GM12878 (cell line): ENCODE results near the gene ATP5ME. TPM values are rescaled to one million over a fixed set of nuclear protein-coding genes. Genes with fewer than 3 reads are reported as not detected.

Experiments
- ATAC-seq: fragments of 200-7000 bp; cut with Tn5 transposase; 3 replicates; pipeline ENCODE4 v1.9.1; 2020; ENCODE audit warnings: mild to moderate bottlenecking, moderate library complexity
- BruUV-seq: library from RNA; stranded (reverse); fragments of 400-500 nt; replicated peaks from 2 replicates; lab custom pipeline; 2021; lab: Mats Ljungman, UMichigan
- CTCF ChIA-PET: fragments of 300-600 bp; sonication (Branson Sonifier 250); formaldehyde crosslinking; extraction: SDS; loops from one replicate; lab custom pipeline; 2021; ENCODE audit warnings: inconsistent platforms; lab: Yijun Ruan, JAX
- POLR2A ChIA-PET: fragments of 350-600 bp; formaldehyde crosslinking; extraction: SDS; loops from one replicate; lab custom pipeline; 2021; ENCODE audit warnings: inconsistent platforms; lab: Charles Lee
- RAD21 ChIA-PET: fragments of 300-600 bp; sonication (Branson Sonifier 250); formaldehyde crosslinking; loops from one replicate; lab custom pipeline; 2023; ENCODE audit warnings: antibody characterized with exemption; ENCODE audit not compliant: unreplicated experiment; lab: Charles Lee
- SMC1A ChIA-PET: fragments of 300-600 bp; sonication (Branson Sonifier 250); formaldehyde crosslinking; loops from one replicate; lab custom pipeline; 2023; ENCODE audit not compliant: unreplicated experiment, uncharacterized antibody; lab: Charles Lee
- DNase-seq: peaks from one replicate; pipeline ENCODE4 v3.0.0-alpha.2; 2011; ENCODE audit warnings: low read depth, low spot score
- FAIRE-seq: peaks from 3 replicates; lab custom pipeline; 2011; peaks lifted over from hg19 to GRCh38; lab: Jason Lieb, UNC
- H2AFZ ChIP-seq: 2 replicates; pipeline ENCODE4 v1.6.0; 2011; ENCODE audit warnings: low read depth, low read length, control low read depth; ENCODE audit not compliant: control insufficient read depth
- H3K27ac ChIP-seq: 2 replicates; pipeline ENCODE4 v1.5.1; 2011; ENCODE audit warnings: control low read depth; ENCODE audit not compliant: control insufficient read depth, insufficient read depth
- H3K27me3 ChIP-seq, 2 experiments: replicated peaks in 1 of 2; 2 replicates each; pipeline versions ENCODE4 v1.6.0 to v1.6.1; 2011; ENCODE audit warnings: low read length in 1 of 2; ENCODE audit not compliant: control insufficient read depth in 2 of 2, insufficient read depth in 2 of 2
- H3K36me3 ChIP-seq, 2 experiments: 2 replicates each; pipeline ENCODE4 v1.5.1; 2011; ENCODE audit warnings: low read length in 1 of 2; ENCODE audit not compliant: control insufficient read depth in 2 of 2, insufficient read depth in 2 of 2
- H3K4me1 ChIP-seq: 2 replicates; pipeline ENCODE4 v1.6.1; 2011; ENCODE audit warnings: mild to moderate bottlenecking, low read length, moderate library complexity, mixed read lengths; ENCODE audit not compliant: control insufficient read depth, insufficient read depth
- H3K4me2 ChIP-seq: 2 replicates; pipeline ENCODE4 v1.6.0; 2011; ENCODE audit warnings: control low read depth; ENCODE audit not compliant: control insufficient read depth, insufficient read depth
- H3K4me3 ChIP-seq: fragments of 200-600 bp; sonication (generic); 2 replicates; pipeline ENCODE4 v1.5.1; 2016
- H3K79me2 ChIP-seq: 2 replicates; pipeline ENCODE4 v1.6.0; 2011; ENCODE audit warnings: low read length; ENCODE audit not compliant: control insufficient read depth, insufficient read depth
- H3K9ac ChIP-seq: 2 replicates; pipeline ENCODE4 v1.8.0; 2011; ENCODE audit warnings: low read length, control low read depth, mixed read lengths; ENCODE audit not compliant: control insufficient read depth, insufficient read depth
- H3K9me3 ChIP-seq: replicated peaks from 3 replicates; pipeline ENCODE4 v1.5.1; 2011; ENCODE audit warnings: mild to moderate bottlenecking, low read length; ENCODE audit not compliant: control insufficient read depth, insufficient read depth
- H4K20me1 ChIP-seq: 2 replicates; pipeline ENCODE4 v1.6.0; 2011; ENCODE audit not compliant: control insufficient read depth, insufficient read depth
- ASH2L ChIP-seq: fragments of 300-600, 200-600 bp; sonication (generic); IDR thresholded peaks from 2 replicates; pipeline ENCODE4 v1.6.1; 2017; ENCODE audit warnings: low read depth, mild to moderate bottlenecking, borderline replicate concordance
- FOS ChIP-seq: IDR thresholded peaks from 3 replicates; pipeline ENCODE4 v1.6.1; 2011; ENCODE audit warnings: borderline replicate concordance; ENCODE audit not compliant: insufficient read length; ENCODE audit errors: extremely low read depth
- IKZF1 ChIP-seq: fragments of 450-650 bp; conservative IDR thresholded peaks from 2 replicates; pipeline ENCODE4 v1.6.1; 2017; ENCODE audit warnings: antibody characterized with exemption, mild to moderate bottlenecking
- NFIC ChIP-seq: IDR thresholded peaks from 2 replicates; pipeline ENCODE4 v1.6.1; 2012; ENCODE audit warnings: low read depth, mild to moderate bottlenecking, inconsistent platforms, low read length, moderate library complexity
- POLR2A ChIP-seq: IDR thresholded peaks from 2 replicates; pipeline ENCODE4 v1.6.1; 2011; ENCODE audit warnings: low read depth, mild to moderate bottlenecking, low read length
- RAD21 ChIP-seq: IDR thresholded peaks from 2 replicates; pipeline ENCODE4 v1.6.1; 2011; ENCODE audit warnings: mild to moderate bottlenecking, low read depth, low read length, moderate library complexity; ENCODE audit not compliant: insufficient read depth
- RAD51 ChIP-seq: fragments of 450-650 bp; IDR thresholded peaks from 2 replicates; pipeline ENCODE4 v1.6.1; 2016; ENCODE audit warnings: moderate library complexity, mild to moderate bottlenecking, inconsistent platforms
- SREBF2 ChIP-seq: IDR thresholded peaks from 2 replicates; pipeline ENCODE4 v1.6.1; 2012; ENCODE audit warnings: mild to moderate bottlenecking, low read length
- ZNF207 ChIP-seq: fragments of 450-650 bp; IDR thresholded peaks from 2 replicates; pipeline ENCODE4 v1.6.1; 2014; ENCODE audit warnings: antibody characterized with exemption, mild to moderate bottlenecking, borderline replicate concordance
- ZNF384 ChIP-seq: IDR thresholded peaks from 2 replicates; pipeline ENCODE4 v1.6.1; 2012; ENCODE audit warnings: low read depth, mild to moderate bottlenecking, low read length, improper control_type of control experiment, borderline replicate concordance
- ZNF622 ChIP-seq: fragments of 450-650 bp; IDR thresholded peaks from 2 replicates; pipeline ENCODE4 v1.6.1; 2017; ENCODE audit warnings: mild to moderate bottlenecking, inconsistent platforms
- WGBS: methylation state at CpG from one replicate; pipeline ENCODE4 v1.1.6; 2016; ENCODE audit warnings: low lambda C conversion rate; ENCODE audit not compliant: insufficient replicate concordance, insufficient coverage; ENCODE audit errors: missing lambda C conversion rate; 5-methylcytosine and 5-hydroxymethylcytosine counted together
- in situ Hi-C: fragments of 300-500 bp; cut with MboI; formaldehyde crosslinking; loops from 9 replicates; pipeline ENCODE4 v1.14.3; 2018; ENCODE audit warnings: mixed read lengths
- intact Hi-C: fragments of 100-400 bp; cut with micrococcal nuclease; formaldehyde crosslinking; loops from one replicate; pipeline ENCODE4 v1.14.2; 2022; ENCODE audit not compliant: unreplicated experiment
- polyA plus RNA-seq, 11 experiments: library from polyadenylated mRNA; depleted of rRNA in 4 of 11; unstranded in 6 of 11; stranded (reverse) in 5 of 11; fragments of >200 nt; fragmentation: Nextera tagmentation in 4 of 11; fragmentation: Illumina TruSeq in 1 of 11; extraction: Ambion mirVana in 4 of 11; extraction: Trizol in 1 of 11; gene quantifications; 1 replicate in 1 of 11; 2 replicates in 10 of 11; pipeline versions ENCODE4 v1.2.1 to v1.2.3, GENCODE V29; 2011 to 2016; ENCODE audit warnings: inconsistent platforms in 2 of 11, missing spikeins in 2 of 11, low read depth in 1 of 11
- total RNA-seq, 4 experiments: library from RNA; depleted of rRNA in 3 of 4; stranded (reverse); fragments of >200 nt in 3 of 4; fragmentation: Illumina TruSeq in 1 of 4; extraction: Trizol in 1 of 4; gene quantifications; 2 replicates each; pipeline versions ENCODE4 v1.2.1 to v1.2.3, GENCODE V29; 2013 to 2021
- TF ChIP-seq, protein P1 (sequence below): fragments of 450-650 bp; IDR thresholded peaks from 2 replicates; pipeline ENCODE4 v1.6.1; 2017; ENCODE audit warnings: antibody characterized with exemption, mild to moderate bottlenecking, moderate library complexity
- TF ChIP-seq, protein P2 (sequence below): fragments of 450-650 bp; conservative IDR thresholded peaks from 2 replicates; pipeline ENCODE4 v1.6.1; 2017; ENCODE audit warnings: mild to moderate bottlenecking, moderate library complexity
- TF ChIP-seq, protein P3 (sequence below): IDR thresholded peaks from 2 replicates; pipeline ENCODE4 v1.6.1; 2012; ENCODE audit warnings: low read depth, low read length, improper control_type of control experiment
- TF ChIP-seq, protein P4 (sequence below): IDR thresholded peaks from 2 replicates; pipeline ENCODE4 v1.6.1; 2012; ENCODE audit warnings: low read depth, low read length, improper control_type of control experiment
- TF ChIP-seq, protein P5 (sequence below): fragments of 450-650 bp; formaldehyde crosslinking; IDR thresholded peaks from 2 replicates; pipeline ENCODE4 v1.4.0; 2022; ENCODE audit warnings: mild to moderate bottlenecking, moderate library complexity

ATP5ME gene
- total and polyA plus RNA-seq, 10 of the 15 experiments (the other 5 are each of a cell fraction or from before 2014, with no cell fraction given): 279 to 2,374 (median 509) TPM

DNA sequence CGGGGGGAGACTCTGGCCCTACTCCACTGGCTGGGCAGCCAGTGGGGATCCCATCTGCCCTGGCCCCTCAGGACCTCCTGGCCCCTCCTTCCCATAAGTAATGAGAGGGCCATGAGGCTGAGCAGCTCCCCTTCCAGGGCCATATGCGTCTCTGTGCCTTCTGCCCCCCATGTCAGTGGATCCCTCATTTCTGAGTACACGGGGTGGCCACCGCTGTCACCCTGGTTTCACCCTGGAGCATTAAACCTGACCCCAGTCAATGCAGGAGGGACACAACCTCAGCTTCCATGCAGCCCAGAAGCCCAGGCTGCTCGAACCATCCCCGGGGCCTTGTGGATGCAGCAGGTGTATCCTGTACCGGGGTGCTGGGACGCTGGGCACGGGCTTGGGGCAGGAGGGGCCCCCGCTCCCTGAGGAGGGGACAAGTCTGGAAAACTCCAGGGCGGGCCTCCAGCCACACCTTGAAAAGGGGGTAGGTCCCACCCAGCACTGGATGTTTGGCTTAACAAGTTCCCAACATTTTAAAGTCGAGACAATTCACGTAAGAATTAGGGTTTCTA is 24.2 kb downstream of the ATP5ME start:
- H2AFZ ChIP-seq: no peak overlapping the region
- RAD21 ChIA-PET: no interaction called here
- no peak for DNase-seq
- no peak overlapping the region for H3K4me2 ChIP-seq
- 22% methylated on average over 13 of the region's 13 CpGs for WGBS
- POLR2A ChIA-PET: no interaction called here
- no peak overlapping the region for H3K4me3 ChIP-seq
- no TSS peak for BruUV-seq
- no peaks in the 10 kb centered on the region for H3K27me3 ChIP-seq
- no peaks in the 10 kb centered on the region; the same call in 2 of the 3 replicates for H3K9me3 ChIP-seq
- no peaks in the 10 kb centered on the region for H3K36me3 ChIP-seq
- H3K9ac ChIP-seq: no peak overlapping the region
- no peaks in the 10 kb centered on the region for H3K79me2 ChIP-seq
- SMC1A ChIA-PET: no interaction called here
- no peak for FAIRE-seq
- no peak overlapping the region for H3K27ac ChIP-seq
- CTCF ChIA-PET: interaction anchor here (0.7 kb wide), 1 partner anchor 51 kb away, joined by 3 read pairs; no protein-coding TSS in a partner anchor
- H3K4me1 ChIP-seq: no peaks in the 10 kb centered on the region
- intact Hi-C loops (no loop called here), in situ Hi-C loops (no loop called here)
- ATAC-seq: no peak
- no peaks in the 10 kb centered on the region for H4K20me1 ChIP-seq
- TF ChIP-seq IKZF1 (no peak), ZNF384 (no peak), NFIC (no peak), ZNF207 (no peak), ZNF622 (no peak), RAD51 (no peak), FOS (no peak), RAD21 (no peak), POLR2A (no peak), SREBF2 (no peak), ASH2L (no peak)
- TF ChIP-seq, protein P1, sequence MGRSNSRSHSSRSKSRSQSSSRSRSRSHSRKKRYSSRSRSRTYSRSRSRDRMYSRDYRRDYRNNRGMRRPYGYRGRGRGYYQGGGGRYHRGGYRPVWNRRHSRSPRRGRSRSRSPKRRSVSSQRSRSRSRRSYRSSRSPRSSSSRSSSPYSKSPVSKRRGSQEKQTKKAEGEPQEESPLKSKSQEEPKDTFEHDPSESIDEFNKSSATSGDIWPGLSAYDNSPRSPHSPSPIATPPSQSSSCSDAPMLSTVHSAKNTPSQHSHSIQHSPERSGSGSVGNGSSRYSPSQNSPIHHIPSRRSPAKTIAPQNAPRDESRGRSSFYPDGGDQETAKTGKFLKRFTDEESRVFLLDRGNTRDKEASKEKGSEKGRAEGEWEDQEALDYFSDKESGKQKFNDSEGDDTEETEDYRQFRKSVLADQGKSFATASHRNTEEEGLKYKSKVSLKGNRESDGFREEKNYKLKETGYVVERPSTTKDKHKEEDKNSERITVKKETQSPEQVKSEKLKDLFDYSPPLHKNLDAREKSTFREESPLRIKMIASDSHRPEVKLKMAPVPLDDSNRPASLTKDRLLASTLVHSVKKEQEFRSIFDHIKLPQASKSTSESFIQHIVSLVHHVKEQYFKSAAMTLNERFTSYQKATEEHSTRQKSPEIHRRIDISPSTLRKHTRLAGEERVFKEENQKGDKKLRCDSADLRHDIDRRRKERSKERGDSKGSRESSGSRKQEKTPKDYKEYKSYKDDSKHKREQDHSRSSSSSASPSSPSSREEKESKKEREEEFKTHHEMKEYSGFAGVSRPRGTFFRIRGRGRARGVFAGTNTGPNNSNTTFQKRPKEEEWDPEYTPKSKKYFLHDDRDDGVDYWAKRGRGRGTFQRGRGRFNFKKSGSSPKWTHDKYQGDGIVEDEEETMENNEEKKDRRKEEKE: no peak
- TF ChIP-seq, protein P2, sequence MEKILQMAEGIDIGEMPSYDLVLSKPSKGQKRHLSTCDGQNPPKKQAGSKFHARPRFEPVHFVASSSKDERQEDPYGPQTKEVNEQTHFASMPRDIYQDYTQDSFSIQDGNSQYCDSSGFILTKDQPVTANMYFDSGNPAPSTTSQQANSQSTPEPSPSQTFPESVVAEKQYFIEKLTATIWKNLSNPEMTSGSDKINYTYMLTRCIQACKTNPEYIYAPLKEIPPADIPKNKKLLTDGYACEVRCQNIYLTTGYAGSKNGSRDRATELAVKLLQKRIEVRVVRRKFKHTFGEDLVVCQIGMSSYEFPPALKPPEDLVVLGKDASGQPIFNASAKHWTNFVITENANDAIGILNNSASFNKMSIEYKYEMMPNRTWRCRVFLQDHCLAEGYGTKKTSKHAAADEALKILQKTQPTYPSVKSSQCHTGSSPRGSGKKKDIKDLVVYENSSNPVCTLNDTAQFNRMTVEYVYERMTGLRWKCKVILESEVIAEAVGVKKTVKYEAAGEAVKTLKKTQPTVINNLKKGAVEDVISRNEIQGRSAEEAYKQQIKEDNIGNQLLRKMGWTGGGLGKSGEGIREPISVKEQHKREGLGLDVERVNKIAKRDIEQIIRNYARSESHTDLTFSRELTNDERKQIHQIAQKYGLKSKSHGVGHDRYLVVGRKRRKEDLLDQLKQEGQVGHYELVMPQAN: no peak
- TF ChIP-seq, protein P3, sequence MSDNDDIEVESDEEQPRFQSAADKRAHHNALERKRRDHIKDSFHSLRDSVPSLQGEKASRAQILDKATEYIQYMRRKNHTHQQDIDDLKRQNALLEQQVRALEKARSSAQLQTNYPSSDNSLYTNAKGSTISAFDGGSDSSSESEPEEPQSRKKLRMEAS: no peak
- TF ChIP-seq, protein P4, sequence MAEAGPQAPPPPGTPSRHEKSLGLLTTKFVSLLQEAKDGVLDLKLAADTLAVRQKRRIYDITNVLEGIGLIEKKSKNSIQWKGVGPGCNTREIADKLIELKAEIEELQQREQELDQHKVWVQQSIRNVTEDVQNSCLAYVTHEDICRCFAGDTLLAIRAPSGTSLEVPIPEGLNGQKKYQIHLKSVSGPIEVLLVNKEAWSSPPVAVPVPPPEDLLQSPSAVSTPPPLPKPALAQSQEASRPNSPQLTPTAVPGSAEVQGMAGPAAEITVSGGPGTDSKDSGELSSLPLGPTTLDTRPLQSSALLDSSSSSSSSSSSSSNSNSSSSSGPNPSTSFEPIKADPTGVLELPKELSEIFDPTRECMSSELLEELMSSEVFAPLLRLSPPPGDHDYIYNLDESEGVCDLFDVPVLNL: no peak
- TF ChIP-seq, protein P5, sequence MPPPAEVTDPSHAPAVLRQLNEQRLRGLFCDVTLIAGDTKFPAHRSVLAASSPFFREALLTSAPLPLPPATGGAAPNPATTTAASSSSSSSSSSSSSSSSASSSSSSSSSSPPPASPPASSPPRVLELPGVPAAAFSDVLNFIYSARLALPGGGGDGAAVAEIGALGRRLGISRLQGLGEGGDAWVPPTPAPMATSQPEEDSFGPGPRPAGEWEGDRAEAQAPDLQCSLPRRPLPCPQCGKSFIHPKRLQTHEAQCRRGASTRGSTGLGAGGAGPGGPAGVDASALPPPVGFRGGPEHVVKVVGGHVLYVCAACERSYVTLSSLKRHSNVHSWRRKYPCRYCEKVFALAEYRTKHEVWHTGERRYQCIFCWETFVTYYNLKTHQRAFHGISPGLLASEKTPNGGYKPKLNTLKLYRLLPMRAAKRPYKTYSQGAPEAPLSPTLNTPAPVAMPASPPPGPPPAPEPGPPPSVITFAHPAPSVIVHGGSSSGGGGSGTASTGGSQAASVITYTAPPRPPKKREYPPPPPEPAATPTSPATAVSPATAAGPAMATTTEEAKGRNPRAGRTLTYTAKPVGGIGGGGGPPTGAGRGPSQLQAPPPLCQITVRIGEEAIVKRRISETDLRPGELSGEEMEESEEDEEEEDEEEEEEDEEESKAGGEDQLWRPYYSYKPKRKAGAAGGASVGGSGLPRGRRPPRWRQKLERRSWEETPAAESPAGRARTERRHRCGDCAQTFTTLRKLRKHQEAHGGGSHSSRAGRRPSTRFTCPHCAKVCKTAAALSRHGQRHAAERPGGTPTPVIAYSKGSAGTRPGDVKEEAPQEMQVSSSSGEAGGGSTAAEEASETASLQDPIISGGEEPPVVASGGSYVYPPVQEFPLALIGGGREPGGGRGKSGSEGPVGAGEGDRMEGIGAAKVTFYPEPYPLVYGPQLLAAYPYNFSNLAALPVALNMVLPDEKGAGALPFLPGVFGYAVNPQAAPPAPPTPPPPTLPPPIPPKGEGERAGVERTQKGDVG (CRISPR knock-in tag): no peak
